Breast epithelium (tissue), 4 donors: ENCODE data around the gene CTNND2. TPM values are rescaled to one million over a fixed set of nuclear protein-coding genes. Genes with fewer than 3 reads are reported as not detected.

Source experiments
- DNase-seq, 2 donors: peaks; one replicate each; pipeline ENCODE4 v3.0.0-alpha.2; 2019; ENCODE audit warnings: low spot score in 2 of 2
- H3K27ac ChIP-seq, 2 donors: fragments of 200-600 bp; sonication (generic) in 1 of 2; one replicate each; pipeline ENCODE4 v1.5.1; 2016 to 2019; ENCODE audit warnings: mild to moderate bottlenecking in 1 of 2
- H3K27me3 ChIP-seq, 2 donors: fragments of 200-600 bp; sonication (generic) in 1 of 2; one replicate each; pipeline versions ENCODE4 v1.5.1 to v1.6.0; 2017 to 2019; ENCODE audit warnings: control low read depth in 1 of 2, mild to moderate bottlenecking in 1 of 2
- H3K36me3 ChIP-seq: fragments of 200-600 bp; one replicate; pipeline ENCODE4 v1.5.1; 2019
- H3K4me1 ChIP-seq, 2 donors: fragments of 200-600 bp; sonication (generic); one replicate each; pipeline ENCODE4 v1.5.1; 2016 to 2019; ENCODE audit warnings: control low read depth in 1 of 2
- H3K4me3 ChIP-seq, 3 donors: fragments of 200-600 bp; sonication (generic); 1 replicate in 2 of 3; 2 replicates in 1 of 3; pipeline ENCODE4 v1.5.1; 2016 to 2019; ENCODE audit warnings: mild to moderate bottlenecking in 3 of 3, moderate library complexity in 2 of 3
- H3K9me3 ChIP-seq, 2 donors: fragments of 200-600 bp; sonication (generic) in 1 of 2; one replicate each; pipeline ENCODE4 v1.5.1; 2016 to 2019; ENCODE audit warnings: control low read depth in 1 of 2
- POLR2A ChIP-seq: fragments of 450-650 bp; IDR thresholded peaks from one replicate; pipeline ENCODE4 v1.6.1; 2016; ENCODE audit warnings: antibody characterized with exemption, mild to moderate bottlenecking, moderate library complexity
- POLR2AphosphoS5 ChIP-seq, 3 donors: sonication (generic); formaldehyde crosslinking; IDR thresholded peaks; one replicate each; pipeline ENCODE4 v1.6.1; 2017; ENCODE audit warnings: antibody characterized with exemption in 3 of 3
- intact Hi-C: fragments of 100-400 bp; cut with DNase I; formaldehyde crosslinking; loops from one replicate; pipeline ENCODE4 v1.15.1; 2023; ENCODE audit warnings: low total_unique reads
- total RNA-seq, 3 donors: library from RNA; depleted of rRNA; stranded (reverse); fragments of >200 nt; gene quantifications; one replicate each; pipeline ENCODE4 v1.1.0, GENCODE V29; 2016
- TF ChIP-seq, protein P1 (sequence below), 3 donors: fragments of 450-650 bp; IDR thresholded peaks; one replicate each; pipeline ENCODE4 v1.5.1; 2016 to 2017; ENCODE audit warnings: antibody characterized with exemption in 3 of 3, mild to moderate bottlenecking in 3 of 3, moderate library complexity in 3 of 3

Gene CTNND2
- total RNA-seq, 3 donors from 2014 or later: 3.3 to 6.0 TPM; not detected in 1

DNA sequence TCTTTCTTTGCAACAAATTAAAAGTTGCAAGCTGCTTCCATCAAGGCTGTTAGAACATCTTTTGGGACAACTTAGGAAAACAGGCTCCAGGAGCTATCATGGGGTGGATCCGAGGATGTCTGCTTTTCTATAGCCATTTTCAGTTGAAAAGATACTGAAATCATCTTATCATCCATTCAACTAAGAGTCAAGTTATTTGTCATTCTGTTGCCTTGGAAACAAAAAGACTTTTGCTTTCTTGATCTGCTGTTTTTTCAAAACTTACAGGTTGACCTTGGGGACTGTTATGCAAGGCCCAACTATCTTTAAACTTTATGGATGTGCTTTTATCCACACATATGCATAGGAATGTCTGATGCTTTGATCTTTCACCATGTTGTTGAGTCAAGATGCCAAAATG is 597.9 kb downstream of the CTNND2 start:
- H3K27ac ChIP-seq: no peak overlapping the region
- H3K36me3 ChIP-seq: no peaks in the 10 kb centered on the region
- intact Hi-C loops: no loop called here
- no peak for DNase-seq
- TF ChIP-seq POLR2A (no peak), POLR2AphosphoS5 (IDR thresholded peaks at IDR 0.05) (no peak)
- TF ChIP-seq, protein P1, sequence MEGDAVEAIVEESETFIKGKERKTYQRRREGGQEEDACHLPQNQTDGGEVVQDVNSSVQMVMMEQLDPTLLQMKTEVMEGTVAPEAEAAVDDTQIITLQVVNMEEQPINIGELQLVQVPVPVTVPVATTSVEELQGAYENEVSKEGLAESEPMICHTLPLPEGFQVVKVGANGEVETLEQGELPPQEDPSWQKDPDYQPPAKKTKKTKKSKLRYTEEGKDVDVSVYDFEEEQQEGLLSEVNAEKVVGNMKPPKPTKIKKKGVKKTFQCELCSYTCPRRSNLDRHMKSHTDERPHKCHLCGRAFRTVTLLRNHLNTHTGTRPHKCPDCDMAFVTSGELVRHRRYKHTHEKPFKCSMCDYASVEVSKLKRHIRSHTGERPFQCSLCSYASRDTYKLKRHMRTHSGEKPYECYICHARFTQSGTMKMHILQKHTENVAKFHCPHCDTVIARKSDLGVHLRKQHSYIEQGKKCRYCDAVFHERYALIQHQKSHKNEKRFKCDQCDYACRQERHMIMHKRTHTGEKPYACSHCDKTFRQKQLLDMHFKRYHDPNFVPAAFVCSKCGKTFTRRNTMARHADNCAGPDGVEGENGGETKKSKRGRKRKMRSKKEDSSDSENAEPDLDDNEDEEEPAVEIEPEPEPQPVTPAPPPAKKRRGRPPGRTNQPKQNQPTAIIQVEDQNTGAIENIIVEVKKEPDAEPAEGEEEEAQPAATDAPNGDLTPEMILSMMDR (IDR thresholded peaks at IDR 0.05): no peak
- no peaks in the 10 kb centered on the region for H3K9me3 ChIP-seq
- no peaks in the 10 kb centered on the region for H3K27me3 ChIP-seq
- H3K4me3 ChIP-seq: no peak overlapping the region
- H3K4me1 ChIP-seq: no peaks in the 10 kb centered on the region

DNA sequence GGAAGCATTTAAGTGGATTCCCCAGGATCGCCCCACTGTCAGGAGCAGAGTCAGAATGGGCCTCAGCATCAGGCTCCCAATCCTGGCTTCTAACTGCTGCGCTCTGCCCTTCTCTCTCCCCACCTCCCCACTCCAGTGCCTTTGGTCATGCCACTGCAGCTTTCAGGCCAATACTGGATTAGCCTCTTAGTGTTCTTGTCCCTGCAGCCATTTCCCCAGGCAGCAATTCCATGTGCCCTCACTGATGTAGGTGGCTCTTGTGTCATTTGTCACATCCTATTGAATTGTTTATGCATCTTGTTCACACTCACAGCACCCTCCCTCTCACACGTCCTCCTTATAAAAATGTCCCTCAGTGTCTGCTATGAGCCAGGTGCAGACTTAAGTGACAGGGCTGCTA is 599.0 kb downstream of the CTNND2 start:
- no peak overlapping the region for H3K4me3 ChIP-seq
- no peak overlapping the region for H3K27ac ChIP-seq
- DNase-seq: no peak
- H3K27me3 ChIP-seq: no peaks in the 10 kb centered on the region
- no peaks in the 10 kb centered on the region for H3K4me1 ChIP-seq
- no peaks in the 10 kb centered on the region for H3K9me3 ChIP-seq
- TF ChIP-seq, protein P1 (IDR thresholded peaks at IDR 0.05): no peak
- TF ChIP-seq POLR2A (no peak), POLR2AphosphoS5 (IDR thresholded peaks at IDR 0.05) (no peak)
- H3K36me3 ChIP-seq: no peaks in the 10 kb centered on the region
- intact Hi-C loops: no loop called here

DNA sequence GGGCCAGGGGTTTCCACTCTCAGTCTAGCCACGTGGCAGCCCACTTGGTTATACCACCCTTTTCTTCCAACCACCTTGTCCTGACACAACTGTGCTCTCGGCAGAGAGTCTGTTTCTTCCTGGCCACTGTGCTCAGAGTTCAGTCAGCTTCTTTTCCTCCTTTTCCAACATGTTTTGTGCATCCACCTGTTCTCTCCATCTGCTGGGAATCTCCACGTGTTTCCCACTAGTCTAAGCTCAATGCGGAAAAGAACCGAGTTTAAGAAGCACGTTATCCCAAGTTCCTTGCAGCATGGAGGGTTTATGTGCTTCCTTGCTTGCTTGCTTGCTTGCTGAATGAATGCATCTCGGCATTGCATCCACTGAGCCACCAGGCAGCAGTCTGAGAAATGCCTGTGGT is 599.6 kb downstream of the CTNND2 start:
- Histone ChIP-seq H3K27ac (no peak overlapping the region), H3K4me3 (no peak overlapping the region), H3K9me3 (no peaks in the 10 kb centered on the region), H3K36me3 (no peaks in the 10 kb centered on the region), H3K27me3 (no peaks in the 10 kb centered on the region), H3K4me1 (no peaks in the 10 kb centered on the region)
- no peak for DNase-seq
- intact Hi-C loops: no loop called here
- TF ChIP-seq POLR2A: no peak

DNA sequence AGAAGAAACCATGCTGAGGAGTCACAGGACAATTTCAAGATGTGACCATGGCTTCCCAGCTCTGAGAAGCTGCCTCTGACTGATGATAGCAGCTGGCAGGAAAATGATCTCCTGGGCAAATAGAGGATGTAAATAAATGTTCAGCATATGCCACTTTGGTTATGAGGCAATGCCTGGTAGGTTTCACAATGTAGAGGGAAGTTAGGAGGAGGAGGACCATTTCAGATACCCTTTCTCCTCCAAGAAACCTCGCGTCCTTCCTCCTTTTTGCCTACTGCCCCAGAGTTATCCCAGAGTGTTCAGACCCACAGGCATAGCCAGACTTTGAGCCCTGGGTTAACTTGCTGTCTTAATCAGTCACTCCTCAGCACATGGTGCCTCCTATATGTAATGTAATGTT is 601.6 kb downstream of the CTNND2 start:
- H3K36me3 ChIP-seq: no peaks in the 10 kb centered on the region
- no peaks in the 10 kb centered on the region for H3K9me3 ChIP-seq
- H3K4me3 ChIP-seq: no peak overlapping the region
- TF ChIP-seq, protein P1 (IDR thresholded peaks at IDR 0.05): no peak
- TF ChIP-seq POLR2AphosphoS5 (IDR thresholded peaks at IDR 0.05) (no peak), POLR2A (no peak)
- H3K27me3 ChIP-seq: no peaks in the 10 kb centered on the region
- no peaks in the 10 kb centered on the region for H3K4me1 ChIP-seq
- no peak overlapping the region for H3K27ac ChIP-seq
- intact Hi-C loops: no loop called here
- no peak for DNase-seq

DNA sequence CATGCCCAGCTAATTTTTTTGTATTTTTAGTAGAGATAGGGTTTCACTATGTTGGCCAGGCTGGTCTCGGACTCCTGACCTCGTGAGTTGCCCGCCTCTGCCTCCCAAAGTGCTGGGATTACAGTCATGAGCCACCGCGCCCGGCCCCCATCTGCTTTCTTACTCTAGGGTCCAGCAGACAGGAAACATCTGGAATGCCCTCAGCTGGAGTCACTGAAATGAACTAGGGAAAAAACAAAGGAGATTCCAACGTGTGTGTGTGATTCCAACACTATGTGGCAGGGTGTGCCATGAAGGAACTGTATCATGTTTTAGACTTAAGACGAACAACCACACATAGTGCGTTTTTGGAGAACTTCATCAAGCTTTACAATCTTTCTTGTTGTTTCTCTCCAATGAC is 603.1 kb downstream of the CTNND2 start:
- TF ChIP-seq POLR2A (no peak), POLR2AphosphoS5 (IDR thresholded peaks at IDR 0.05) (no peak)
- TF ChIP-seq, protein P1 (IDR thresholded peaks at IDR 0.05): no peak
- Histone ChIP-seq H3K36me3 (no peaks in the 10 kb centered on the region), H3K4me1 (no peaks in the 10 kb centered on the region), H3K27me3 (no peaks in the 10 kb centered on the region), H3K9me3 (no peaks in the 10 kb centered on the region), H3K27ac (no peak overlapping the region), H3K4me3 (no peak overlapping the region)
- no peak for DNase-seq
- intact Hi-C loops: no loop called here

DNA sequence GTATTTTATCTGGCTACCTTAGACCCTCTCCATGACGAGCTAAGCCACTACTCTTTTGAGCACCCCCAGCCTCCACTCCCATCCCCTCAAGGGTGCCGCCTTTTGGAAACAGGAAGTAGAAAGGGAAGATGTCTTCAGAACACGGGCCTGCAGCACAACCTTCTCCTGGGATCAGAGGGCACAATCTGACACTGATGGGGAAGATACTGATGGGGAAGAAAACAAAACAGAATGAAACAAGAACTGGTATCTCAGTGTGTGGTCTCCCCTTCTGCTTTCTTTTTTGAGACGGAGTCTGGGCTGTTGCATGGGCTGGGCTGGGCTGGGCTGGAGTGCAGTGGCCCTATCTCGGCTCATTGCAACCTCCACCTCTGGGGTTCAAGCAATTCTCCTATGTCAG is 603.5 kb downstream of the CTNND2 start:
- H3K4me1 ChIP-seq: no peaks in the 10 kb centered on the region
- no peak for DNase-seq
- TF ChIP-seq POLR2A: no peak
- TF ChIP-seq POLR2AphosphoS5 (IDR thresholded peaks at IDR 0.05): no peak
- TF ChIP-seq, protein P1 (IDR thresholded peaks at IDR 0.05): no peak
- intact Hi-C loops: no loop called here
- H3K27ac ChIP-seq: no peak overlapping the region
- no peaks in the 10 kb centered on the region for H3K9me3 ChIP-seq
- H3K4me3 ChIP-seq: no peak overlapping the region
- no peaks in the 10 kb centered on the region for H3K36me3 ChIP-seq
- H3K27me3 ChIP-seq: no peaks in the 10 kb centered on the region
